Fibroblast of villous mesenchyme (primary cell): ENCODE results near the gene IGF1R. TPM values are rescaled to one million over a fixed set of nuclear protein-coding genes. Genes with fewer than 3 reads are reported as not detected.

Source experiments
- DNase-seq: peaks from one replicate; pipeline ENCODE4 v3.0.0-alpha.2; 2010; ENCODE audit warnings: low read depth
- H3K4me3 ChIP-seq: 2 replicates; pipeline ENCODE4 v1.5.1; 2011; ENCODE audit warnings: low read depth, mild to moderate bottlenecking, low read length
- CTCF ChIP-seq: IDR thresholded peaks from 2 replicates; pipeline ENCODE4 v1.5.1; 2012; ENCODE audit warnings: low read depth, mild to moderate bottlenecking, low read length; ENCODE audit not compliant: insufficient read depth
- total RNA-seq: library from RNA; depleted of rRNA; stranded (reverse); fragments of >200 nt; gene quantifications from 2 replicates; pipeline ENCODE4 v1.2.3, GENCODE V29; 2012

IGF1R gene
- total RNA-seq, 1 donor = 19.4 TPM

DNA sequence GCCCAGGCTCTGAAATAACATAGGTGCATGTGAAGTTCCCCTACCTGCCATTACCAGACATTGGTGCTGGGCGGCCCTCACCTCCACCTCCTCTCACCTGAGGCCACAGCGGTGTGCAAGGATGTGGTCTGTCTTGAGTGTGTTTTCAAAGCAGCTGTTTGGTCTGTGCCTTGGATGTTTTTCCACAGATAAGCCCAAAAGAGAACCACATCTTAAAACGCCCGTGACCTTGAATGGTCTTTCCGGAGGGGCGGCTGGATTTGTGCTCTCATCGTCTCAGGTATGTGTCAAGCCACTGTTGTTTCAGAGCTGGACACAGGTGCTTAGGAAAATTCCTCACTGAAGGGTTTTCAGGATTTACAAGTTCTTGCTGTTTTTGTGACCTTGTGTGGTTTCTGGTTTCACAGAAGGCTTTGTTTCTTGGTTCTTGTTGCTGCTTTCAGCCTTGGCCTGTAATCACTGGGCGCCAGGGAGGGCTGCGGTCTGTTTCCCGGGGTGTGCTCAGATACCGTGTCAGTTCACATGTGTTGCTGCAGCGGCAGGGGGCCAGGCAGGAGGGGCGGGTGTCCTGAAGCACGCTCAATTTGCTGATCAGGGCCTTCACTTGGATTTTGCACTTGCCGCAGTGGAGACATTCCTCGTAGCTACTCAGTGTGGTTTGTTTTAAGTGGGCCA lies 128.4 kb downstream of the IGF1R start:
- no peak for TF ChIP-seq CTCF
- DNase-seq = peak; percentile 54
- no peak overlapping the region for H3K4me3 ChIP-seq

GRCh38 chr15:98777426-98777825 lies 129.1 kb downstream of the IGF1R start:
- TF ChIP-seq CTCF = no peak
- DNase-seq = no peak
- no peak overlapping the region for H3K4me3 ChIP-seq

GRCh38 chr15:98778263-98778959 lies 130.1 kb downstream of the IGF1R start:
- DNase-seq = no peak
- H3K4me3 ChIP-seq = no peak overlapping the region
- no peak for TF ChIP-seq CTCF

DNA sequence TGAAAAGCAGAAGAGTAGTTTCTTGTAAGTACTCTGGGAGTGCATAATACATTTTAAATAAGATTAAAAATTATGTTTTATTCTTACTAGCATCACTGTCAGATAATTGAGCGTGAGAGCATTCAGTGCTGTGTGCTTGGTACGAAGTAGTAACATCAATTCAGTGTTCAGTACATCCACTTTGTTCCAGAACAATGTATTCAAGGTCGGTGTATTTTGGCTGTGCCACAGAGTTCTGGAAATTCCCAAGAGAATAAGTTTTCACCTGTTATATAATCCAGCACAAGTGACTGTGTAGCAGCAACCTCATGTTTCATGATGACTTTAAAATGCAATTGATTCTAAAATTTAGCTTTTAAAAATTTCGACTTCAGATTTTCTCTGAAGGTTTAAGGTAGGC lies 130.6 kb downstream of the IGF1R start:
- no peak for TF ChIP-seq CTCF
- H3K4me3 ChIP-seq = no peak overlapping the region

GRCh38 chr15:98779463-98780071 lies 131.2 kb downstream of the IGF1R start:
- H3K4me3 ChIP-seq = no peak overlapping the region
- peak; percentile 96 for TF ChIP-seq CTCF
- DNase-seq = peak; percentile 72

More for the DNA sequence above, 130.6 kb downstream of the IGF1R start:
- DNase-seq = no peak

DNA sequence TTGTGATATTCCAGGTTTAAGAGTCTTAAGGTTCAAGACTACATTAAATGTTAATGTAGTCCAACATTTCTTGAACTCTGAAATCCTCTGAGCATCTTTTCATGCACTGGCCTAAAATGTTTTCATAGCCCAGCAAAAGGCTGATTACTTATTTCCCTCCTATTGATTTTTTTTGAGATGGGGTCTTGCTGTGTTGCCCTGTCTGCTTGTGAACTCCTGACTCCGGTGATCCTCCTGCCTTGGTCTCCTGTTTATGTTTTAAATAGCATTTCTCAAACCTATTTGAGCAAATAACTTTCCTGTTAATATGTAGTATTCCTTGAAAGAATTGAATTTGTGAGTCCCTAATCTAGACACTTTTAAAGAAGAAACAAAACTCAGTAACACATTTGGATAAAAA lies 133.5 kb downstream of the IGF1R start:
- H3K4me3 ChIP-seq = no peak overlapping the region
- DNase-seq = no peak
- no peak for TF ChIP-seq CTCF
